OCI-LY7 (cell line): ENCODE results near the gene LYRM1. TPM values are rescaled to one million over a fixed set of nuclear protein-coding genes. Genes with fewer than 3 reads are reported as not detected.

Experiments used
- BruUV-seq: library from RNA; stranded (reverse); fragments of 400-500 nt; replicated peaks from 2 replicates; lab custom pipeline; 2021; lab: Mats Ljungman, UMichigan
- CTCF ChIA-PET: fragments of 300-600 bp; sonication (Branson Sonifier 250); formaldehyde crosslinking; loops from one replicate; lab custom pipeline; 2022; ENCODE audit warnings: antibody characterized with exemption; ENCODE audit not compliant: unreplicated experiment; lab: Charles Lee
- POLR2A ChIA-PET: fragments of 300-600 bp; sonication (Branson Sonifier 250); formaldehyde crosslinking; loops from one replicate; lab custom pipeline; 2022; ENCODE audit warnings: antibody characterized with exemption; lab: Charles Lee
- DNase-seq: peaks from one replicate; pipeline ENCODE4 v3.0.0-alpha.2; 2015; ENCODE audit warnings: low spot score
- H2AFZ ChIP-seq: fragments of 200-600 bp; sonication (generic), shearing (Covaris generic); 2 replicates; pipeline ENCODE4 v1.6.1; 2014; ENCODE audit warnings: mild to moderate bottlenecking, antibody characterized with exemption, low read length, moderate library complexity
- H3K27ac ChIP-seq: fragments of 200-600 bp; sonication (generic); 2 replicates; pipeline ENCODE4 v1.5.1; 2014; ENCODE audit warnings: mixed run types, low read depth, mild to moderate bottlenecking, moderate library complexity, low read length, inconsistent platforms; ENCODE audit not compliant: poor library complexity, severe bottlenecking
- H3K36me3 ChIP-seq: fragments of 200-600 bp; sonication (generic); 2 replicates; pipeline ENCODE4 v1.6.1; 2014; ENCODE audit warnings: mild to moderate bottlenecking, antibody characterized with exemption, low read length, moderate library complexity, mixed read lengths; ENCODE audit not compliant: insufficient read depth
- H3K4me1 ChIP-seq: fragments of 200-600 bp; sonication (generic); 2 replicates; pipeline ENCODE4 v1.5.1; 2014; ENCODE audit warnings: mild to moderate bottlenecking, low read length; ENCODE audit not compliant: insufficient read depth, poor library complexity, severe bottlenecking
- H3K4me2 ChIP-seq: fragments of 200-600 bp; sonication (generic); 2 replicates; pipeline ENCODE4 v1.6.1; 2014; ENCODE audit warnings: mild to moderate bottlenecking, low read length
- H3K4me3 ChIP-seq: fragments of 200-600 bp; sonication (generic); 2 replicates; pipeline ENCODE4 v1.5.1; 2014; ENCODE audit warnings: mild to moderate bottlenecking, low read depth, low read length; ENCODE audit not compliant: poor library complexity, severe bottlenecking
- H3K79me2 ChIP-seq: fragments of 200-600 bp; sonication (generic); 2 replicates; pipeline ENCODE4 v1.6.1; 2016; ENCODE audit warnings: low read depth, mild to moderate bottlenecking, low read length, moderate library complexity, mixed read lengths; ENCODE audit not compliant: insufficient read depth
- H3K9me2 ChIP-seq: fragments of 200-600 bp; sonication (generic); 2 replicates; pipeline ENCODE4 v1.6.1; 2016; ENCODE audit warnings: mild to moderate bottlenecking, low read length, mixed read lengths; ENCODE audit not compliant: insufficient read depth
- H3K9me3 ChIP-seq: fragments of 200-600 bp; sonication (generic); 2 replicates; pipeline ENCODE4 v1.6.1; 2014; ENCODE audit warnings: mild to moderate bottlenecking, mixed run types, low read length, mixed read lengths
- H4K20me1 ChIP-seq: fragments of 200-600 bp; sonication (generic); 2 replicates; pipeline ENCODE4 v1.6.1; 2014; ENCODE audit warnings: mild to moderate bottlenecking, antibody characterized with exemption, low read length, moderate library complexity, mixed read lengths; ENCODE audit not compliant: insufficient read depth
- CTCF ChIP-seq: fragments of 200-600 bp; sonication (generic); conservative IDR thresholded peaks from 2 replicates; pipeline ENCODE4 v1.5.1; 2014; ENCODE audit warnings: mild to moderate bottlenecking, antibody characterized with exemption, low read length, moderate library complexity, mixed read lengths
- EZH2phosphoT487 ChIP-seq: fragments of 200-600 bp; sonication (generic); IDR thresholded peaks from 2 replicates; pipeline ENCODE4 v1.6.1; 2018; ENCODE audit warnings: low read depth, borderline replicate concordance, mild to moderate bottlenecking, mixed run types, antibody characterized with exemption, low read length, moderate library complexity, mixed read lengths
- intact Hi-C: fragments of 100-400 bp; cut with micrococcal nuclease; formaldehyde crosslinking; loops from one replicate; pipeline ENCODE4 v1.10.0; 2022; ENCODE audit not compliant: unreplicated experiment
- total RNA-seq, 2 experiments: library from RNA; depleted of rRNA in 1 of 2; stranded (reverse); fragments of >200 nt in 1 of 2; shearing (Covaris generic) in 1 of 2; gene quantifications; 2 replicates each; pipeline ENCODE4 v1.2.3, GENCODE V29; 2014 to 2022

Gene LYRM1
- total RNA-seq, 2 experiments from 2014 or later = 23.3 to 24.0 TPM

GRCh38 chr16:20879175-20880040 lies 21.2 kb upstream of the LYRM1 start:
- intact Hi-C loops = no loop called here
- Histone ChIP-seq H4K20me1 (no peaks in the 10 kb centered on the region), H3K4me1 (peaks cover 13% of the 10 kb centered on the region), H3K27ac (no peak overlapping the region), H3K9me2 (no peaks in the 10 kb centered on the region), H3K4me2 (no peak overlapping the region), H3K79me2 (no peaks in the 10 kb centered on the region; the same call in 1 of the 2 replicates), H3K4me3 (no peak overlapping the region), H3K36me3 (0 out of 2 replicates have a peak, but pooled peaks cover 7% of the 10 kb centered on the region), H2AFZ (no peak overlapping the region), H3K9me3 (no peaks in the 10 kb centered on the region)
- BruUV-seq = no TSS peak
- no peak for DNase-seq
- ChIA-PET POLR2A (interaction anchor here (0.7 to 1.3 kb wide), 2 partner anchors 19 to 120 kb away, joined by 3 to 5 read pairs; no protein-coding TSS in a partner anchor), CTCF (no interaction called here)
- TF ChIP-seq EZH2phosphoT487 (no peak), CTCF (no peak)

GRCh38 chr16:20880867-20881502 lies 19.6 kb upstream of the LYRM1 start:
- Histone ChIP-seq H3K4me2 (no peak overlapping the region), H4K20me1 (no peaks in the 10 kb centered on the region), H3K36me3 (0 out of 2 replicates have a peak, but pooled peaks cover 7% of the 10 kb centered on the region), H3K4me1 (no peaks in the 10 kb centered on the region), H3K79me2 (no peaks in the 10 kb centered on the region; the same call in 1 of the 2 replicates), H3K9me2 (no peaks in the 10 kb centered on the region), H3K4me3 (no peak overlapping the region), H3K9me3 (no peaks in the 10 kb centered on the region), H3K27ac (no peak overlapping the region), H2AFZ (no peak overlapping the region)
- no TSS peak for BruUV-seq
- intact Hi-C loops = no loop called here
- ChIA-PET POLR2A (no interaction called here), CTCF (no interaction called here)
- DNase-seq = no peak
- TF ChIP-seq CTCF = no peak
- no peak for TF ChIP-seq EZH2phosphoT487
